Neuron (in vitro differentiated cells): Measurements from ENCODE around the gene IFI35.

Experiments used
- H2AFZ ChIP-seq: one replicate; pipeline ENCODE4 v1.6.1; 2013; ENCODE audit warnings: low read depth, mild to moderate bottlenecking, inconsistent platforms, low read length, moderate library complexity
- H3K27me3 ChIP-seq: one replicate; pipeline ENCODE4 v1.6.1; 2013; ENCODE audit warnings: low read length; ENCODE audit not compliant: insufficient read depth
- H3K36me3 ChIP-seq: one replicate; pipeline ENCODE4 v1.6.1; 2013; ENCODE audit warnings: low read length; ENCODE audit not compliant: insufficient read depth
- H3K4me1 ChIP-seq: one replicate; pipeline ENCODE4 v1.6.1; 2013; ENCODE audit warnings: low read length; ENCODE audit not compliant: insufficient read depth
- H3K4me3 ChIP-seq: 2 replicates; pipeline ENCODE4 v1.5.1; 2013; ENCODE audit warnings: mild to moderate bottlenecking, low read length, moderate library complexity
- H3K9me3 ChIP-seq: one replicate; pipeline ENCODE4 v1.6.1; 2013; ENCODE audit warnings: low read length

Gene IFI35

DNA sequence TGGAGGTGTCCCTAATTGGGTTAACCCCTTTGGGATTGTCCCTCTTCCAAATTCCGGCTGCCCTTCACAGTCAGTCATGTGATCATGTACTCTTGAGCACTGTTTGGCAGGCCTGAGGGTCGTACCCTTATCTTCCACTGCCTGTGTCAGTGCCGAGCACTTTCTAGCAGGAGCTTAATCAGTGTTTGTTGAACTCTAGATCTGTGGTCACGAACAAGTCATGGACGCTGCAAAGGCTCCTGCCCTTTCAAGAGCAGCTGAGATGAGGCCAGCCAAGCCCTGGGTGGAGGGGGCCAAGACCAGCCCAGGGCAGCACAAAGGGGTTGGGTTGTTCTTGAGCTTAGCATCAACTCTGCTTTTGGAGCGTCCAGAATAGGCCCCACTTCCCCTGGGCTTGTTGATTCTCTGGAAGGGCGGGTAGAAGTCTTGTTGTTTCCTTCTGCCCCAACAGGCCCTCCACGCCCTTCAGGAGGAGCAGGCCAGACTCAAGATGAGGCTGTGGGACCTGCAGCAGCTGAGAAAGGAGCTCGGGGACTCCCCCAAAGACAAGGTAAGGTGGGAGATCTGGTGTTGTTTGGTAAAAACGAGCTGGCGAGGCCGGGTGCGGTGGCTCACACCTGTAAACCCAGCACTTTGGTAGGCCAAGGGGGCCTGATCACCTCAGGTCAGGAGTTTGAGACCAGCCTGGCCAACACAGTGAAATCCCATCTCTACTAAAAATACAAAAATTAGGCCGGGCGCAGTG, 5.3 kb downstream of the IFI35 start:
- H3K27me3 ChIP-seq, result no peaks in the 10 kb centered on the region
- H3K4me3 ChIP-seq, result no peak overlapping the region
- H3K9me3 ChIP-seq, result no peaks in the 10 kb centered on the region
- H3K36me3 ChIP-seq, result peaks cover 9% of the 10 kb centered on the region
- H3K4me1 ChIP-seq, result peaks cover 17% of the 10 kb centered on the region
- H2AFZ ChIP-seq, result no peak overlapping the region

DNA sequence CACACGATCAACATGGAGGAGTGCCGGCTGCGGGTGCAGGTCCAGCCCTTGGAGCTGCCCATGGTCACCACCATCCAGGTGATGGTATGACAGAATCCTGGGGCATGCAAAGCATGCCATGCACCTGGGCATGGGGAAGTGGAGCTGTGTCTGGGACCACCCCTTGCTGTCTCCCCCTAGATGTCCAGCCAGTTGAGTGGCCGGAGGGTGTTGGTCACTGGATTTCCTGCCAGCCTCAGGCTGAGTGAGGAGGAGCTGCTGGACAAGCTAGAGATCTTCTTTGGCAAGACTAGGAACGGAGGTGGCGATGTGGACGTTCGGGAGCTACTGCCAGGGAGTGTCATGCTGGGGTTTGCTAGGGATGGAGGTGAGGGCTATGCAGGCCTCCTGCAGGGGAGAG, 6.7 kb downstream of the IFI35 start:
- H2AFZ ChIP-seq, result no peak overlapping the region
- H3K4me3 ChIP-seq, result no peak overlapping the region
- H3K36me3 ChIP-seq, result peaks cover 9% of the 10 kb centered on the region
- no peaks in the 10 kb centered on the region for H3K27me3 ChIP-seq
- H3K9me3 ChIP-seq, result no peaks in the 10 kb centered on the region
- H3K4me1 ChIP-seq, result peaks cover 26% of the 10 kb centered on the region

DNA sequence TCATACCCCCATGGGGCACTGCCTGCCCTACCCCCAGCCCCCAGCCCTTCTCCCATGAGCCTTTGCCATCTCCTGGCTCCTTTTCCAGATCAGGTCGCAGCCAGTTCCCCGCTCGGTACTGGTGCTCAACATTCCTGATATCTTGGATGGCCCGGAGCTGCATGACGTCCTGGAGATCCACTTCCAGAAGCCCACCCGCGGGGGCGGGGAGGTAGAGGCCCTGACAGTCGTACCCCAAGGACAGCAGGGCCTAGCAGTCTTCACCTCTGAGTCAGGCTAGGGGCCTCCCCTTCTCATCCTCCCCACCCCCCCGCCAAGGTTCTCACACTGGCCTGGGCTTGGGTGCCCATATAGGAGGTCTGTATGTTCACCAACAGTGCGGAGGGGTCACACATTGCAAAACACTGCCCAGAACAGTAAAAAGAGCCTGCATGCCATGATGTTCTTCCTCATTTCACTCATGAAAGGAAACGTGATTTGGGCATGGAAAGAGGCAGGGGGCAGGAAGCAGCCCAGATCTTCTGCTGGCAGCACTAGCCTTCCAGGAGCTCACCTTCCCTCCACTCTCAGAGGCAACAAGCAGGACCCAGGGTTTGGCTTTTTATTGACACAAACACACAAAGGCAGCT, 7.5 kb downstream of the IFI35 start:
- no peaks in the 10 kb centered on the region for H3K27me3 ChIP-seq
- no peak overlapping the region for H2AFZ ChIP-seq
- peaks cover 34% of the 10 kb centered on the region for H3K4me1 ChIP-seq
- peaks cover 9% of the 10 kb centered on the region for H3K36me3 ChIP-seq
- H3K9me3 ChIP-seq, result no peaks in the 10 kb centered on the region
- H3K4me3 ChIP-seq, result no peak overlapping the region

GRCh38 chr17:43014649-43015542, 8.3 kb downstream of the IFI35 start:
- H3K4me3 ChIP-seq, result no peak overlapping the region
- peaks cover 42% of the 10 kb centered on the region for H3K4me1 ChIP-seq
- no peaks in the 10 kb centered on the region for H3K27me3 ChIP-seq
- peaks cover 9% of the 10 kb centered on the region for H3K36me3 ChIP-seq
- H2AFZ ChIP-seq, result no peak overlapping the region
- H3K9me3 ChIP-seq, result no peaks in the 10 kb centered on the region

- Histone ChIP-seq H3K9me3 (no peaks in the 10 kb centered on the region), H3K4me3 (no peak overlapping the region), H3K27me3 (no peaks in the 10 kb centered on the region), H3K36me3 (peaks cover 9% of the 10 kb centered on the region), H3K4me1 (peaks cover 47% of the 10 kb centered on the region), H2AFZ (no peak overlapping the region)
Observed at GRCh38 chr17:43015579-43015978, 9.0 kb downstream of the IFI35 start.

- Histone ChIP-seq H3K36me3 (peaks cover 9% of the 10 kb centered on the region), H3K27me3 (no peaks in the 10 kb centered on the region), H3K9me3 (no peaks in the 10 kb centered on the region), H2AFZ (no peak overlapping the region), H3K4me1 (peaks cover 52% of the 10 kb centered on the region), H3K4me3 (no peak overlapping the region)
Observed at GRCh38 chr17:43016216-43016615, 9.6 kb downstream of the IFI35 start.

DNA sequence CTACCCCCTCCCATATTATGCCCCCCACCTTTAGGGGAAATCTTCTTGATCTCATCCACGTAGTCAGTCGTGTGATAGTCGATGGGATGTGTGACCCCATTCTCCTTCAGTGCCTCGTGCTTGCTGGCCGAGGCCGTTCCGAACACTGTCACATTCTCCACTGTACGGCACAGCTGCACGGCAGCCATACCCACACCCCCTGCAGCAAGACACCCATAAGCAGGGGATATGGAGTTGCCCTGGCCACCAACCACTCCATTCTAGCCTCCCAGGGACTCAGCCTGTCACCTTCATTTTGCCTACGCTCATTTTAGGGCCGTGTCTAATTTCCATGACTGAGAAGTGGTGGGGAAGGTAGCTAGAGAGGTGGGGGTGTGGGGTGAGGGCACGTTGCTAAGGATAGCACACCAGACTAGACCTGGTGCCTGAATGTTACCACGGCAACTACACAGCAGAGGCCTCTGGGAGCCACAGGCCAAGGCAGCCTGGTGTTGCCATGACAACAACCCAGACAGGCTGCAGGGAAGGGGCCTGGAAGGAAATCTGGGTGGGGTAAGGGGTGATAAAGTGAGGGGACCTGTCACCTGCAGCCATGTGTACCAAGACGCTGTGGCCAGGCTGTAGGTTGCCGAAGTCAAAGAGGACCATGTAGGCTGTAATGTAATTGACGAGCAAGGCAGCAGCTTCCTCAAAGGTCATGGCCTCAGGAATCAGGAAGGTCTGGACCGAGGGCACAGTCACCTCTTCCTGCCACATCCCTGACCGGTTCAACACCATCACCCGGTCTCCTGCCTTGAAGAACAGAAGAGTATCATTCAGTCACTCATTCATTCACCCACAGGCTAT, 11.6 kb downstream of the IFI35 start:
- Histone ChIP-seq H2AFZ (no peak overlapping the region), H3K4me3 (no peak overlapping the region), H3K9me3 (no peaks in the 10 kb centered on the region), H3K27me3 (no peaks in the 10 kb centered on the region), H3K4me1 (peaks cover 58% of the 10 kb centered on the region), H3K36me3 (peaks cover 9% of the 10 kb centered on the region)

DNA sequence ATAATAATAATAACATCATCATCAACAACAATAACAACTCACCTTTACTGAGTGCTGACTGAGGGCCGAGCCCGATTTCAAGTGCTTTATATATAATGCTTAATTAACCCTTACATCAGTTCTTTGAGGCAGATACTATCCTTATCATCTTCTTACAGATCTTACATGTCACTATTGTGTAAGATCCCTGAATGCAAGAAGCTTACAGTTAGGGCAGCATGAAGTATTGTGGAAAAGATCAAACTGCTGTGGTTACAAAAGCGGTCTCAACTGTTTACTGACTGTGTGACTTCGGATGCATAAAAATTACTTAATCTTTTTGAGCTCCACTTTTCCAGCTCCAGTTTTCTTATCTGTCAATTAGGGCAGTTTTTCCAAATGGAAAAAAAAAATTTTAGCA, 12.3 kb downstream of the IFI35 start:
- Histone ChIP-seq H3K4me1 (peaks cover 58% of the 10 kb centered on the region), H3K36me3 (peaks cover 9% of the 10 kb centered on the region), H2AFZ (no peak overlapping the region), H3K27me3 (no peaks in the 10 kb centered on the region), H3K4me3 (no peak overlapping the region), H3K9me3 (no peaks in the 10 kb centered on the region)

- no peak overlapping the region for H2AFZ ChIP-seq
- H3K9me3 ChIP-seq, result no peaks in the 10 kb centered on the region
- peaks cover 58% of the 10 kb centered on the region for H3K4me1 ChIP-seq
- H3K36me3 ChIP-seq, result peaks cover 9% of the 10 kb centered on the region
- H3K4me3 ChIP-seq, result no peak overlapping the region
- H3K27me3 ChIP-seq, result no peaks in the 10 kb centered on the region
Observed at GRCh38 chr17:43019418-43019817, 12.8 kb downstream of the IFI35 start.

GRCh38 chr17:43020030-43020621, 13.5 kb downstream of the IFI35 start:
- Histone ChIP-seq H3K9me3 (no peaks in the 10 kb centered on the region), H3K4me1 (peaks cover 59% of the 10 kb centered on the region), H3K36me3 (peaks cover 8% of the 10 kb centered on the region), H2AFZ (no peak overlapping the region), H3K27me3 (no peaks in the 10 kb centered on the region), H3K4me3 (no peak overlapping the region)

DNA sequence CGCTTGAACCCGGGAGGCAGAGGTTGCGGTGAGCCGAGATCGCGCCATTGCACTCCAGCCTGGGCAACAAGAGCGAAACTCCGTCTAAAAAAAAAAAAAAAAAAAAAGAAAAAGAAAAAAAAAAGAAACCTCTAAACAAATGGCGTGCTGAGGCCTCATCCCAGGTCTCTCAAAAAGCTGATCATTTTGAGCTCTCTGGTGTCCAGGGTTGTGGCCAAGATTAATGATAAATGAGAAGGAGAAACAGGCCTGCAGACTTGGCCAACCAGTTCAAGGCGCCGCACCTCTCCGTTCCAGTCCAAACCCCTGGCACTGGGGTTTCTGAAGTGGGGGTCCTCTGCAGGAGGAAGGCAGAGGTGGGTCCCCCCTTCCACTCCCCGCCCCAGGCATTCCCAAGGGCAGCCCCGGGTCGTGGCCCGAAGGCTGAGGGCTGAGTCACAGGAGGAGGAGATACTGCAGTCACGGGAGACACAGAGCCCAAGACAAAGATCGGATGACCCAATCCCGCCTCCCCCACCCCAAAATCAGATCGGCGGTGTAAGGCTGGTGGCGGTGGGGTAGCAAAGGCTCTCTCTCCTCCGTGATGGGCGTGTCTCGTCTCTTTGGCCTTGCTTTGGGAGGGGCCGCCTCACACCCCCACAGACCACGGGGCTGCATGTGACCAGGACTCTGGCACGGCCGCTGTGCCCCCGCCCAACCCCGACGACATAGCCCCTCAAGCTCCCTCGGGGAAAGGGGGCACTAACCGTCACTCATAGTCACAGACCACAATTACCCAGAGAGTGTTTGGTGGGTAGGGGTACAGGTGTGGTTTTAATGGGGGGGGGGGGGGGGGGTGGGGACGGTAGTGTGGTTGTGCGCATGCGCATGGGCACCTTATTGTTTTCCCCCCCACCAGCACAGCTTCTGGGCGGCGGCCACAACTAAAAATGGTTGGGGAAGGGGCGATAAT, 14.5 kb downstream of the IFI35 start:
- H3K36me3 ChIP-seq, result peaks cover 2% of the 10 kb centered on the region
- no peaks in the 10 kb centered on the region for H3K9me3 ChIP-seq
- peak overlapping the region; percentile 65 for H2AFZ ChIP-seq
- peaks cover 58% of the 10 kb centered on the region for H3K4me1 ChIP-seq
- no peaks in the 10 kb centered on the region for H3K27me3 ChIP-seq
- H3K4me3 ChIP-seq, result peak overlapping the region; percentile 86
